ENCODE data around the gene TEX55. TPM values are rescaled to one million over a fixed set of nuclear protein-coding genes. Genes with fewer than 3 reads are reported as not detected.

Gene TEX55
- polyA plus RNA-seq, 1 of the 3 experiments (the other 2 are of a cell fraction), result not detected

GRCh38 chr3:119181765-119182164, 35.8 kb downstream of the TEX55 start:
- POLR2A ChIA-PET, result no interaction called here
- H3K4me2 ChIP-seq, result no peak overlapping the region
- CTCF ChIA-PET, result interaction anchor here (1.6 kb wide), 1 partner anchor 16 kb away, joined by 4 read pairs; no protein-coding TSS in a partner anchor

GRCh38 chr3:119184111-119184510, 38.1 kb downstream of the TEX55 start:
- TF ChIP-seq CHD2 (IDR thresholded peaks at IDR 0.05; ENCODE audit: low read length, partially characterized antibody) (no peak), ELF1 (IDR thresholded peaks at IDR 0.05) (no peak), TAF1 (IDR thresholded peaks at IDR 0.05; ENCODE audit: borderline replicate concordance, low read depth, low read length) (no peak), RFX5 (IDR thresholded peaks at IDR 0.05; ENCODE audit: low read length) (no peak), SMC3 (IDR thresholded peaks at IDR 0.05; ENCODE audit: low read depth, low read length) (no peak), EP300 (IDR thresholded peaks at IDR 0.05; ENCODE audit: borderline replicate concordance in 1 of 2, low read depth in 1 of 2, low read length in 1 of 2) (no peak)

More at GRCh38 chr3:119181765-119182164, 35.8 kb downstream of the TEX55 start:
- Histone ChIP-seq H3K79me2 (ENCODE audit: insufficient read depth) (no peaks in the 10 kb centered on the region), H3K9me3 (no peaks in the 10 kb centered on the region), H3K27me3 (ENCODE audit: insufficient read depth) (no peaks in the 10 kb centered on the region), H3K9ac (no peak overlapping the region), H4K20me1 (ENCODE audit: insufficient read depth) (no peaks in the 10 kb centered on the region), H2AFZ (ENCODE audit: low read depth) (no peak overlapping the region), H3F3A (replicated peaks; ENCODE audit: insufficient read depth) (no peaks in the 10 kb centered on the region), H3K36me3 (replicated peaks in 1 of 2; ENCODE audit: control insufficient read depth in 1 of 2, insufficient read depth in 2 of 2, low read length in 1 of 2) (no peaks in the 10 kb centered on the region), H3K9me2 (no peaks in the 10 kb centered on the region), H3K4me3 (ENCODE audit: low read depth in 2 of 2, low read length in 1 of 2) (no peak overlapping the region), H3K4me1 (ENCODE audit: control insufficient read depth in 1 of 2, insufficient read depth in 2 of 2, low read depth in 1 of 2, low read length in 1 of 2) (no peaks in the 10 kb centered on the region; a peak in 1 of 4 replicates), H3K27ac (ENCODE audit: low read depth in 2 of 2, low read length in 1 of 2) (no peak overlapping the region)
- TF ChIP-seq ELF1 (IDR thresholded peaks at IDR 0.05), result no peak
- 45% methylated on average over 3 of the region's 3 CpGs for WGBS (ENCODE audit: low lambda C conversion rate)
- DNase-seq, result no peak

GRCh38 chr3:119184796-119185570, 39.0 kb downstream of the TEX55 start:
- H3F3A ChIP-seq (replicated peaks; ENCODE audit: insufficient read depth), result no peaks in the 10 kb centered on the region
- TF ChIP-seq GABPA (IDR thresholded peaks at IDR 0.05; ENCODE audit: low read depth) (no peak), EP300 (IDR thresholded peaks at IDR 0.05; ENCODE audit: borderline replicate concordance in 1 of 2, low read depth in 1 of 2, low read length in 1 of 2) (no peak), EZH2phosphoT487 (IDR thresholded peaks at IDR 0.05; ENCODE audit: borderline replicate concordance, low read depth) (no peak)
- no peaks in the 10 kb centered on the region for H3K9me3 ChIP-seq
- DNase-seq, result no peak
- no peaks in the 10 kb centered on the region; a peak in 1 of 4 replicates for H3K4me1 ChIP-seq (ENCODE audit: control insufficient read depth in 1 of 2, insufficient read depth in 2 of 2, low read depth in 1 of 2, low read length in 1 of 2)
- H3K4me3 ChIP-seq (ENCODE audit: low read depth in 2 of 2, low read length in 1 of 2), result no peak overlapping the region
- no peaks in the 10 kb centered on the region for H3K36me3 ChIP-seq (replicated peaks in 1 of 2; ENCODE audit: control insufficient read depth in 1 of 2, insufficient read depth in 2 of 2, low read length in 1 of 2)
- no peaks in the 10 kb centered on the region for H3K79me2 ChIP-seq (ENCODE audit: insufficient read depth)
- H3K4me2 ChIP-seq, result no peak overlapping the region
- ChIA-PET CTCF (no interaction called here), POLR2A (no interaction called here)
- 58% methylated on average over 7 of the region's 7 CpGs for WGBS (ENCODE audit: low lambda C conversion rate)
- no peak overlapping the region for H2AFZ ChIP-seq (ENCODE audit: low read depth)
- no peak overlapping the region for H3K9ac ChIP-seq
- H4K20me1 ChIP-seq (ENCODE audit: insufficient read depth), result no peaks in the 10 kb centered on the region
- no peaks in the 10 kb centered on the region for H3K27me3 ChIP-seq (ENCODE audit: insufficient read depth)
- no peaks in the 10 kb centered on the region for H3K9me2 ChIP-seq
- no peak overlapping the region for H3K27ac ChIP-seq (ENCODE audit: low read depth in 2 of 2, low read length in 1 of 2)

More at GRCh38 chr3:119184111-119184510, 38.1 kb downstream of the TEX55 start:
- ChIA-PET POLR2A (no interaction called here), CTCF (no interaction called here)
- no peak for DNase-seq
- Histone ChIP-seq H3K27ac (ENCODE audit: low read depth in 2 of 2, low read length in 1 of 2) (no peak overlapping the region), H2AFZ (ENCODE audit: low read depth) (no peak overlapping the region), H3K4me3 (ENCODE audit: low read depth in 2 of 2, low read length in 1 of 2) (no peak overlapping the region), H3K27me3 (ENCODE audit: insufficient read depth) (no peaks in the 10 kb centered on the region), H3K9ac (no peak overlapping the region), H3K9me3 (no peaks in the 10 kb centered on the region), H3K79me2 (ENCODE audit: insufficient read depth) (no peaks in the 10 kb centered on the region), H3K9me2 (no peaks in the 10 kb centered on the region), H4K20me1 (ENCODE audit: insufficient read depth) (no peaks in the 10 kb centered on the region), H3F3A (replicated peaks; ENCODE audit: insufficient read depth) (no peaks in the 10 kb centered on the region), H3K4me2 (no peak overlapping the region), H3K4me1 (ENCODE audit: control insufficient read depth in 1 of 2, insufficient read depth in 2 of 2, low read depth in 1 of 2, low read length in 1 of 2) (no peaks in the 10 kb centered on the region; a peak in 1 of 4 replicates), H3K36me3 (replicated peaks in 1 of 2; ENCODE audit: control insufficient read depth in 1 of 2, insufficient read depth in 2 of 2, low read length in 1 of 2) (no peaks in the 10 kb centered on the region)
- 52% methylated on average over 9 of the region's 9 CpGs for WGBS (ENCODE audit: low lambda C conversion rate)
